HEK293 (cell line): Measurements from ENCODE around the gene ZAP70.

Experiments used
- CTCF ChIA-PET: fragments of 350-600 bp; formaldehyde crosslinking; extraction: SDS; loops from one replicate; lab custom pipeline; 2021; ENCODE audit warnings: antibody characterized with exemption; lab: Yijun Ruan, JAX
- POLR2A ChIA-PET: fragments of 300-600 bp; formaldehyde crosslinking; extraction: SDS; loops from one replicate; lab custom pipeline; 2020; ENCODE audit warnings: antibody characterized with exemption, inconsistent platforms; lab: Yijun Ruan, JAX
- H3K27ac ChIP-seq: fragments of 200-500 bp; sonication (Bioruptor generic); 2 replicates; pipeline ENCODE4 v1.5.1; 2014; ENCODE audit warnings: low read depth, low read length, control low read depth, inconsistent platforms; ENCODE audit errors: extremely low read depth
- H3K36me3 ChIP-seq, 2 experiments: fragments of 200-500 bp in 1 of 2; sonication (Bioruptor generic) in 1 of 2; 1 replicate in 1 of 2; 2 replicates in 1 of 2; pipeline ENCODE4 v1.5.1; 2014 to 2017; ENCODE audit warnings: inconsistent platforms in 2 of 2, low read length in 2 of 2; ENCODE audit not compliant: control insufficient read depth in 2 of 2, insufficient read depth in 1 of 2
- H3K4me1 ChIP-seq: fragments of 200-500 bp; sonication (Bioruptor generic); 2 replicates; pipeline ENCODE4 v1.5.1; 2014; ENCODE audit warnings: mild to moderate bottlenecking, low read length, inconsistent platforms; ENCODE audit not compliant: control insufficient read depth, insufficient read depth
- H3K4me3 ChIP-seq: 2 replicates; pipeline ENCODE4 v1.5.1; 2011; ENCODE audit warnings: low read depth, mild to moderate bottlenecking, control low read depth, low read length, moderate library complexity
- H3K9me3 ChIP-seq: fragments of 200-500 bp; sonication (Bioruptor generic); 2 replicates; pipeline ENCODE4 v1.5.1; 2014; ENCODE audit warnings: low read depth, low read length, inconsistent platforms; ENCODE audit not compliant: control insufficient read depth, insufficient read depth
- HOXD13 ChIP-seq: sonication (generic); formaldehyde crosslinking; IDR thresholded peaks from 2 replicates; pipeline ENCODE4 v1.8.0; 2022; ENCODE audit warnings: missing genetic modification reagents, borderline replicate concordance
- KLF10 ChIP-seq: fragments of 450-650 bp; IDR thresholded peaks from 2 replicates; pipeline ENCODE4 v1.5.1; 2018; ENCODE audit warnings: missing biosample characterization, mild to moderate bottlenecking, missing genetic modification characterization
- SETDB1 ChIP-seq: IDR thresholded peaks from one replicate; pipeline ENCODE4 v1.6.1; 2017; ENCODE audit warnings: mild to moderate bottlenecking, low read length, moderate library complexity, mixed read lengths; ENCODE audit not compliant: insufficient read length
- WT1 ChIP-seq: fragments of 450-650 bp; formaldehyde crosslinking; IDR thresholded peaks from 2 replicates; pipeline ENCODE4 v1.5.1; 2016; ENCODE audit warnings: missing biosample characterization, missing genetic modification characterization
- ZBTB17 ChIP-seq: fragments of 450-650 bp; formaldehyde crosslinking; IDR thresholded peaks from 2 replicates; pipeline ENCODE4 v1.5.1; 2016; ENCODE audit warnings: missing biosample characterization, missing genetic modification characterization
- ZNF157 ChIP-seq: fragments of 450-650 bp; formaldehyde crosslinking; IDR thresholded peaks from 2 replicates; pipeline ENCODE4 v1.5.1; 2016; ENCODE audit warnings: missing biosample characterization, missing genetic modification characterization
- ZNF175 ChIP-seq: fragments of 450-650 bp; formaldehyde crosslinking; IDR thresholded peaks from 2 replicates; pipeline ENCODE4 v1.5.1; 2016; ENCODE audit warnings: missing biosample characterization, missing genetic modification characterization
- ZNF19 ChIP-seq: fragments of 450-650 bp; formaldehyde crosslinking; IDR thresholded peaks from 2 replicates; pipeline ENCODE4; 2016; ENCODE audit warnings: missing biosample characterization, missing genetic modification characterization, low read depth
- ZNF2 ChIP-seq: fragments of 450-650 bp; formaldehyde crosslinking; IDR thresholded peaks from 2 replicates; pipeline ENCODE4 v1.5.1; 2016; ENCODE audit warnings: missing biosample characterization, missing genetic modification characterization
- ZNF202 ChIP-seq: fragments of 450-650 bp; formaldehyde crosslinking; IDR thresholded peaks from 2 replicates; pipeline ENCODE4 v1.5.1; 2016; ENCODE audit warnings: missing biosample characterization, missing genetic modification characterization, borderline replicate concordance
- ZNF341 ChIP-seq: fragments of 450-650 bp; formaldehyde crosslinking; IDR thresholded peaks from 2 replicates; pipeline ENCODE4; 2016; ENCODE audit warnings: low read depth, missing biosample characterization, missing genetic modification characterization
- ZNF394 ChIP-seq: fragments of 450-650 bp; formaldehyde crosslinking; IDR thresholded peaks from 2 replicates; pipeline ENCODE4 v1.5.1; 2016; ENCODE audit warnings: missing biosample characterization, missing genetic modification characterization, mild to moderate bottlenecking, moderate library complexity, borderline replicate concordance
- ZNF558 ChIP-seq: fragments of 450-650 bp; formaldehyde crosslinking; IDR thresholded peaks from 2 replicates; pipeline ENCODE4 v1.5.1; 2016; ENCODE audit warnings: missing biosample characterization, missing genetic modification characterization
- ZNF560 ChIP-seq: fragments of 450-650 bp; formaldehyde crosslinking; IDR thresholded peaks from 2 replicates; pipeline ENCODE4 v1.5.1; 2017; ENCODE audit warnings: missing biosample characterization, missing genetic modification characterization, borderline replicate concordance
- ZNF621 ChIP-seq: fragments of 450-650 bp; formaldehyde crosslinking; IDR thresholded peaks from 2 replicates; pipeline ENCODE4 v1.5.1; 2017; ENCODE audit warnings: missing biosample characterization, missing genetic modification characterization
- ZNF645 ChIP-seq: fragments of 450-650 bp; formaldehyde crosslinking; IDR thresholded peaks from 2 replicates; pipeline ENCODE4; 2016; ENCODE audit warnings: missing biosample characterization, missing genetic modification characterization
- ZNF76 ChIP-seq: fragments of 450-650 bp; formaldehyde crosslinking; IDR thresholded peaks from 2 replicates; pipeline ENCODE4; 2016; ENCODE audit warnings: low read depth, missing biosample characterization, missing genetic modification characterization, borderline replicate concordance
- ZSCAN16 ChIP-seq: fragments of 450-650 bp; formaldehyde crosslinking; IDR thresholded peaks from 2 replicates; pipeline ENCODE4 v1.5.1; 2016; ENCODE audit warnings: missing biosample characterization, missing genetic modification characterization
- TF ChIP-seq, protein P1 (sequence below): fragments of 450-650 bp; formaldehyde crosslinking; IDR thresholded peaks from 2 replicates; pipeline ENCODE4 v1.5.1; 2017; ENCODE audit warnings: missing biosample characterization, missing genetic modification characterization
- TF ChIP-seq, protein P2 (sequence below): fragments of 450-650 bp; formaldehyde crosslinking; IDR thresholded peaks from 2 replicates; pipeline ENCODE4 v1.5.1; 2016; ENCODE audit warnings: missing biosample characterization, missing genetic modification characterization, borderline replicate concordance
- TF ChIP-seq, protein P3 (sequence below): fragments of 450-650 bp; formaldehyde crosslinking; IDR thresholded peaks from 2 replicates; pipeline ENCODE4 v1.5.1; 2016; ENCODE audit warnings: missing biosample characterization, missing genetic modification characterization

Gene ZAP70

DNA sequence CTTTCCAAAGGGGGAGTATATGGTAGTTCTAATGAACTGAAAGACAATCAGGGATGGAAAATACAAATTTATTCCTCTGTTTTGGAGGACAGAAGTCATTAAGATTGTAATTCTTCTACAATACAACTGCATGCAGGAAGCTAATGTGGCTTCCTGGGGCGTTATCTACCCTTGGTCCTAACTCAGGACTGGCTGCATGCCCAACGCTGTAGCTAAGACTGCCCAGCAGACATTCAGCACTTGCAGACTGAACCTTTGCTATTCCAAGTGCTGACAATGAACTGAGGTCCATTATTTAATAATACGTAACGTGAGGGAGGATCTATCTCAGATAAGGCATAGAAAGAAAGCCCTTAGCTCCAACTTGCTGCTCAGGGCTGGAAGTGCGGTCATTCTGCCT, 53.2 kb downstream of the ZAP70 start (continued):
- TF ChIP-seq, protein P1, sequence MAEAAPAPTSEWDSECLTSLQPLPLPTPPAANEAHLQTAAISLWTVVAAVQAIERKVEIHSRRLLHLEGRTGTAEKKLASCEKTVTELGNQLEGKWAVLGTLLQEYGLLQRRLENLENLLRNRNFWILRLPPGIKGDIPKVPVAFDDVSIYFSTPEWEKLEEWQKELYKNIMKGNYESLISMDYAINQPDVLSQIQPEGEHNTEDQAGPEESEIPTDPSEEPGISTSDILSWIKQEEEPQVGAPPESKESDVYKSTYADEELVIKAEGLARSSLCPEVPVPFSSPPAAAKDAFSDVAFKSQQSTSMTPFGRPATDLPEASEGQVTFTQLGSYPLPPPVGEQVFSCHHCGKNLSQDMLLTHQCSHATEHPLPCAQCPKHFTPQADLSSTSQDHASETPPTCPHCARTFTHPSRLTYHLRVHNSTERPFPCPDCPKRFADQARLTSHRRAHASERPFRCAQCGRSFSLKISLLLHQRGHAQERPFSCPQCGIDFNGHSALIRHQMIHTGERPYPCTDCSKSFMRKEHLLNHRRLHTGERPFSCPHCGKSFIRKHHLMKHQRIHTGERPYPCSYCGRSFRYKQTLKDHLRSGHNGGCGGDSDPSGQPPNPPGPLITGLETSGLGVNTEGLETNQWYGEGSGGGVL (tag by site-specific recombination) = no peak
- TF ChIP-seq, protein P2, sequence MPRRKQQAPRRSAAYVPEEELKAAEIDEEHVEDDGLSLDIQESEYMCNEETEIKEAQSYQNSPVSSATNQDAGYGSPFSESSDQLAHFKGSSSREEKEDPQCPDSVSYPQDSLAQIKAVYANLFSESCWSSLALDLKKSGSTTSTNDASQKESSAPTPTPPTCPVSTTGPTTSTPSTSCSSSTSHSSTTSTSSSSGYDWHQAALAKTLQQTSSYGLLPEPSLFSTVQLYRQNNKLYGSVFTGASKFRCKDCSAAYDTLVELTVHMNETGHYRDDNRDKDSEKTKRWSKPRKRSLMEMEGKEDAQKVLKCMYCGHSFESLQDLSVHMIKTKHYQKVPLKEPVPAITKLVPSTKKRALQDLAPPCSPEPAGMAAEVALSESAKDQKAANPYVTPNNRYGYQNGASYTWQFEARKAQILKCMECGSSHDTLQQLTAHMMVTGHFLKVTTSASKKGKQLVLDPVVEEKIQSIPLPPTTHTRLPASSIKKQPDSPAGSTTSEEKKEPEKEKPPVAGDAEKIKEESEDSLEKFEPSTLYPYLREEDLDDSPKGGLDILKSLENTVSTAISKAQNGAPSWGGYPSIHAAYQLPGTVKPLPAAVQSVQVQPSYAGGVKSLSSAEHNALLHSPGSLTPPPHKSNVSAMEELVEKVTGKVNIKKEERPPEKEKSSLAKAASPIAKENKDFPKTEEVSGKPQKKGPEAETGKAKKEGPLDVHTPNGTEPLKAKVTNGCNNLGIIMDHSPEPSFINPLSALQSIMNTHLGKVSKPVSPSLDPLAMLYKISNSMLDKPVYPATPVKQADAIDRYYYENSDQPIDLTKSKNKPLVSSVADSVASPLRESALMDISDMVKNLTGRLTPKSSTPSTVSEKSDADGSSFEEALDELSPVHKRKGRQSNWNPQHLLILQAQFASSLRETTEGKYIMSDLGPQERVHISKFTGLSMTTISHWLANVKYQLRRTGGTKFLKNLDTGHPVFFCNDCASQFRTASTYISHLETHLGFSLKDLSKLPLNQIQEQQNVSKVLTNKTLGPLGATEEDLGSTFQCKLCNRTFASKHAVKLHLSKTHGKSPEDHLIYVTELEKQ (tag by site-specific recombination) = no peak

DNA sequence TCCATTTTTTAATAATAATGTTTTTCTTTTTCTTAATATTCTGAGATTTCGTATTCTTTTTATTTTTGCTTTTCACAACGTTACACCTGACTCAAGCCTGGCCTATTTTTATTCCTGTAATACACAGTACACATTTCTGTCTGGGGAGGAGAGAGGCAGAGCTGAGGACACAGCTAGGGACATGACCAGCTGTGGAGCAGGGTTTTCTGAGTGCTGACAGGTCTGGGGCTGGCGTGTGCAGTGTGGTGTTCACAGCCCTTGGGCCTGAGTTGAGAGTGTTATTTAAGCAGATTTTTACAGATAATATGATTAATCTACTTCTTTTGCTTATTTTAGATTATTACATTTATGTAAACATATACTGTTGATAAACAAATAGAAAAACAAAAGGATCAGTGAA, 55.9 kb downstream of the ZAP70 start:
- Histone ChIP-seq H3K36me3 (peaks cover 0 to 44% of the 10 kb centered on the region in 2 experiments; a peak in 2 of 3 replicates), H3K4me1 (no peaks in the 10 kb centered on the region), H3K9me3 (no peaks in the 10 kb centered on the region), H3K27ac (no peak overlapping the region), H3K4me3 (no peak overlapping the region)
- TF ChIP-seq, protein P3, sequence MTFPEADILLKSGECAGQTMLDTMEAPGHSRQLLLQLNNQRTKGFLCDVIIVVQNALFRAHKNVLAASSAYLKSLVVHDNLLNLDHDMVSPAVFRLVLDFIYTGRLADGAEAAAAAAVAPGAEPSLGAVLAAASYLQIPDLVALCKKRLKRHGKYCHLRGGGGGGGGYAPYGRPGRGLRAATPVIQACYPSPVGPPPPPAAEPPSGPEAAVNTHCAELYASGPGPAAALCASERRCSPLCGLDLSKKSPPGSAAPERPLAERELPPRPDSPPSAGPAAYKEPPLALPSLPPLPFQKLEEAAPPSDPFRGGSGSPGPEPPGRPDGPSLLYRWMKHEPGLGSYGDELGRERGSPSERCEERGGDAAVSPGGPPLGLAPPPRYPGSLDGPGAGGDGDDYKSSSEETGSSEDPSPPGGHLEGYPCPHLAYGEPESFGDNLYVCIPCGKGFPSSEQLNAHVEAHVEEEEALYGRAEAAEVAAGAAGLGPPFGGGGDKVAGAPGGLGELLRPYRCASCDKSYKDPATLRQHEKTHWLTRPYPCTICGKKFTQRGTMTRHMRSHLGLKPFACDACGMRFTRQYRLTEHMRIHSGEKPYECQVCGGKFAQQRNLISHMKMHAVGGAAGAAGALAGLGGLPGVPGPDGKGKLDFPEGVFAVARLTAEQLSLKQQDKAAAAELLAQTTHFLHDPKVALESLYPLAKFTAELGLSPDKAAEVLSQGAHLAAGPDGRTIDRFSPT (tag by site-specific recombination) = no peak
- no peak for TF ChIP-seq HOXD13 (CRISPR knock-in tag)
- TF ChIP-seq SETDB1 = no peak
- ChIA-PET POLR2A (no interaction called here), CTCF (interaction anchor here (1.0 kb wide), 1 partner anchor 182 kb away, joined by 3 read pairs; no protein-coding TSS in a partner anchor)

DNA sequence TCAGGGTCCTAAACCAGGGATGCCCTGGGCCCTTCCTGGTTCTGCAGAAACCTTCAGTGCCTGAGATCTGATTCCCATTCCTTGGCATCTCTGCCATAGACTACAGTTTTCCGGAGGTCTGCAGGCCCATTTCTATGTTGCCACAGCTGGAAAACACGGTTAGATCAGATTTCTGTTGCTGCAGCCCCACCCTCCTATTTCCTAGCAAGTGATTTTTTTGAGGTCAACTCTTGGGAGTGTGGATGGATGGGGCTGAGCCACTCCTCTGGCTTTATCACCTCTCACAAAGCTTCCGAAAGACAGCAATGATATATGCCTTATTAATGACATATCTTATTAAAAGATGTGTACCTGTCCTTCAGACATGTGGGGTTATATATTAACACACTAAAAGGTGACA, 56.3 kb downstream of the ZAP70 start:
- Histone ChIP-seq H3K9me3 (no peaks in the 10 kb centered on the region), H3K4me3 (no peak overlapping the region), H3K36me3 (peaks cover 0 to 40% of the 10 kb centered on the region in 2 experiments; a peak in 2 of 3 replicates), H3K27ac (no peak overlapping the region), H3K4me1 (no peaks in the 10 kb centered on the region)
- TF ChIP-seq ZNF558 (tag by site-specific recombination) = no peak
- ChIA-PET POLR2A (no interaction called here), CTCF (interaction anchor here (1.0 kb wide), 1 partner anchor 181 kb away, joined by 3 read pairs; no protein-coding TSS in a partner anchor)

DNA sequence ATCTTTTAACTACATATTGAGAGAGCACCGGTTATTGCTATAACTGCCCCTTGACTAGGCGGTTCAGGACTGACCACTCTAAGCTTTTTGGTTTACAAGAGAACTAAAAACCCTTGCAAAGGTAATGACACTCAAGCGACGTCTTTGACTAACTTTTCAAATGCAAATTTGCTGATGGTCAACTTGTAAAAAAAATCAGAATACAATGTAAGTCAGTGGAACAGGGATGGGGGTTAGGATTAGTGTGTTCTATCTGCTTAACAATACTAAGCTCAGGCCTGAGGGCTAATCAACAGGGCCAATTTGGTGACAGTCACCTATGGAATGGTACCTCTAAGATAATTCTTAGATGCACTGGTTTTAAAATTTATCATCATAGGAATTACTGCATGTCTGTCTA, 57.1 kb downstream of the ZAP70 start:
- CTCF ChIA-PET = interaction anchor here (0.5 to 1.0 kb wide), 3 partner anchors 180 to 1721 kb away, joined by 3 read pairs; no protein-coding TSS in a partner anchor
- no peak overlapping the region for H3K27ac ChIP-seq
- no peaks in the 10 kb centered on the region for H3K9me3 ChIP-seq
- peaks cover 0 to 36% of the 10 kb centered on the region in 2 experiments; a peak in 2 of 3 replicates for H3K36me3 ChIP-seq
- no peaks in the 10 kb centered on the region for H3K4me1 ChIP-seq
- POLR2A ChIA-PET = no interaction called here
- no peak overlapping the region for H3K4me3 ChIP-seq
- TF ChIP-seq KLF10 (tag by site-specific recombination) (no peak), ZNF394 (tag by site-specific recombination) (no peak), ZBTB17 (no peak), ZSCAN16 (tag by site-specific recombination) (no peak), ZNF175 (no peak), ZNF19 (no peak), ZNF76 (tag by site-specific recombination) (no peak), ZNF621 (tag by site-specific recombination) (no peak), ZNF341 (no peak), ZNF560 (tag by site-specific recombination) (no peak), SETDB1 (no peak), WT1 (tag by site-specific recombination) (no peak), ZNF157 (no peak), ZNF645 (no peak), ZNF202 (tag by site-specific recombination) (no peak), ZNF2 (tag by site-specific recombination) (no peak)
